Stimulated activated CD4-positive, alpha-beta T cell treated with anti-CD3 and anti-CD28 coated beads, Interleukin-15, amount 100 ng/mL, for 48 hours (primary cell): Measurements from ENCODE around the gene RAD51B.
"Not testable (repeated sequence)": the region's sequence is repeated elsewhere in the genome, so short reads cannot be mapped to it uniquely, and the experiment has no call there.

Experiments used
- DNase-seq, 2 donors: peaks; one replicate each; pipeline ENCODE4 v3.0.0-alpha.2; 2020; ENCODE audit warnings: low read depth in 2 of 2

RAD51B gene

DNA sequence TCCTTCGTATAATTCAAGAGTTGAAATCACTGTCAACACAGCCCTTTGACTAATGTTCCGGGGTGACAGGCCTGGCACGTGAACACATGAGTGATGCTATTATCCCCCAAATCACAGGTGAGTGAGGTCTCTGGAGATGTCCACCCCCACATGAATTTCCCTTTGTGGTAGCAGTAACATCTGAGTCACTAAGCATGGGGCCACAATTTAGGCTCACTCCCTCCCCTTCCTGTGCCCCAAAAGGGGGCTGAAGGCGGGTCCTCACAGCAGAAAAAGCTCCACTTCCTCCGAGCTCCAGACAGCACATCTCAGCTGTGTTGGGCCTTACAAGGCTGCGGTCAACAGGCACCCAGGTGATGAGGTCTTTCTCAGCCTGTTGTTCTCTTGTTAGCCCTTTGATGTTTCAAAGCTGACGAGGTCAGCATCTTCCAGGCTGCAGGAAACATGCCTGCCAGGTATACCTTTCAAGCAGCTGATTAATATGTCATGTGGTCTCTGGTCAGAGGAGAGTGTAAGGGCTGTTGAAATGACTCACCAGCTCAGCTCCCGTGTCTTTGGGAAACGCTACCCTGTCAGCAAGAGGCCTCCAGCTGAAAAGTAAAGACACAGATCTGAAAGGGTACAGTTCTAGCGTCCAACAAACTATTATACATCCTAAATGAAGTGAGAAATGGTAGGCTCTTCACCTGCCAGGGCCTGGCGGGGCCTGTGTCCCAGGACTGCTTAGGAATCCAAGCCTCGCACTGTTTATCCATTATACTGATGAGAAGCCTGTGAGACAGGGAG, 866.0 kb downstream of the RAD51B start:
- DNase-seq: peak; percentile 69 to 74

DNA sequence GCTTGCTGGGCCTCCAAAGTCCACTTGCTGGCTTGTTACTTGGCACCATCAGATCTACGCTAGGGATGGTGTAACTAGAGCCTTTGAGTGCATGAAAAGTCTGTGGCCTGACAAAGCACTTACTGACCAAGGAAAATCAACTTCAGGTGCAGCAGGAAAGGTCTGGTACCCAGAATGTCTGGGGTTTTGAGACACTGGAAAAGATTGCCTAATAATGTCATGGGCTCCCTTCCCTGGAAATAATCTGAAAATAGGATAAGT, 866.6 kb downstream of the RAD51B start:
- no peak for DNase-seq

DNA sequence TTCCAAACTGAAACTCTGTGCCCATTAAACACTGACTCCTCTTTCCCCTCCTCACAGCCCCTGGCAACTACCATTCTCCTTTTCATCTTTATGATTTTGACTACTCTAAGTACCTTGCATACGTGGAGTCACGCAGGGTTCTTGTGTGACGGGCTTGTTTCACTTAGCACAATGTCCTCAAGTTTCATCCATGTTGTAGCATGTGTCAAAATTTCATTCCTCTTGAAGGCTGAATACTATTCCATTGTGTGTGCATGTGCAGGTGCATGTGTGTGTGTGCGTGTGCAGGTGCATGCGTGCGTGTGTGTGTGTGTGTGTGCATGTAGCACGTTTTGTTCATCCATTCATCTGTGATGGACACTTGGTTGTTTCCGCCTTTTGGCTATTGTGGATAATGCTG, 867.1 kb downstream of the RAD51B start:
- DNase-seq: no peak

DNA sequence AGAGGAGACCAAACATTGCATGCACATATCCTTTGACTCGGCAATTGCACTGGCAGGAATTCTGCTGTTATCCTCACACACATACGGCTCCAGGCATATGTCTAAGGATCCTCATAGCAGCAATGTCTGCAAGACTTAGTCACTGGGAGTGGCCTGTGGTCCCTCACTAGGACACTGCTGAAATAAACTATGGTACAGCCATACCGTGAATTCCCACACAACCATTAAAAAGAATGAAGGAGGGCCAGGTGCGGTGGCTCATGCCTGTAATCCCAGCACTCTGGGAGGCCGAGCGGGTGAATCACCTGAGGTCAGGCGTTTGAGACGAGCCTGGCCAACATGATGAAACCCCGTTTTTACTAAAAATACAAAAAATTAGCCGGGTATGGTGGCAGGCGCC, 868.2 kb downstream of the RAD51B start:
- DNase-seq: no peak

DNA sequence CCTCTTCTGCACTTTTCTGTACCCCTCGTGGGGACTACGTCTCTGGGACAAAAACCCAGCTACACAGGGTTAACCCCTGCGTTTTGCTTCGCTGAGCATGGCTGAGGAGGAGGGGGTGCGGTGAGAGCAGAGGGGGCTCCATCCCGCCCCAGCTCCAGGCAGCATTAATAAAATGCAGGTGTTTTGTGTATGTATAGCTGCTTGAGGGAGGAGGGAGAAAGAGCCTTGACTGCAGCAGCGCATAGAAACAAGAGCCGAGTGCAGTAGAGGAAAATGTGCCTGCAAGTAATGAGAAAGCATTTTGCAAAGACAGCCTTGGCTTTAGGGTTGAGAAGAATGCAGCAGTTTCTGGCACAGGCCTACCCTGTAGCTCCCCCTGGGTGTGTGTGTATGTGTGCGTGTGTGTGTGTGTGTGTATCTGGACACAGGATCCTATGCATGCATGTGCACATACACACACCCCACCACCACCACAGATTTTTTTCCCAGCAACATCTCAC, 869.3 kb downstream of the RAD51B start:
- no peak for DNase-seq

DNA sequence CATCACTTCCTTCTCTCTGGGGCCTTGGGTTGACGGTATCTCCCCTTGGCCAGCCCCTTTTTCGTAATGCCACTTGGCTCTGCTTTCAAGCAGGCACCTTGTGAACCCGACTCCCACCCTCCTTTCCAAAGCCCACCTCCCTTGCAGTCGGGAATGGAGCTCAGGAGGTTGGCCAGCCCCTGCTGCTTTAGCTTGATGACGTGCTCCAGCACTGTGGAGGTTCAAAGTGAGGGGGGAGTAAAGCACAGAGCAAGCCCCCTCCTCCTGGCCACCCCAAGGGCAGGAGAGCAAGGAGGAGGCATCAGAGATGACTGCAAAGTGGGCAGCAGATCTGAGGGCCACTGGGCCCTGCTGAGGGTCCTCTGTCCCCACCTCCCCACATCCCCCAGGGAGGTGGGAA, 869.9 kb downstream of the RAD51B start:
- no peak for DNase-seq

DNA sequence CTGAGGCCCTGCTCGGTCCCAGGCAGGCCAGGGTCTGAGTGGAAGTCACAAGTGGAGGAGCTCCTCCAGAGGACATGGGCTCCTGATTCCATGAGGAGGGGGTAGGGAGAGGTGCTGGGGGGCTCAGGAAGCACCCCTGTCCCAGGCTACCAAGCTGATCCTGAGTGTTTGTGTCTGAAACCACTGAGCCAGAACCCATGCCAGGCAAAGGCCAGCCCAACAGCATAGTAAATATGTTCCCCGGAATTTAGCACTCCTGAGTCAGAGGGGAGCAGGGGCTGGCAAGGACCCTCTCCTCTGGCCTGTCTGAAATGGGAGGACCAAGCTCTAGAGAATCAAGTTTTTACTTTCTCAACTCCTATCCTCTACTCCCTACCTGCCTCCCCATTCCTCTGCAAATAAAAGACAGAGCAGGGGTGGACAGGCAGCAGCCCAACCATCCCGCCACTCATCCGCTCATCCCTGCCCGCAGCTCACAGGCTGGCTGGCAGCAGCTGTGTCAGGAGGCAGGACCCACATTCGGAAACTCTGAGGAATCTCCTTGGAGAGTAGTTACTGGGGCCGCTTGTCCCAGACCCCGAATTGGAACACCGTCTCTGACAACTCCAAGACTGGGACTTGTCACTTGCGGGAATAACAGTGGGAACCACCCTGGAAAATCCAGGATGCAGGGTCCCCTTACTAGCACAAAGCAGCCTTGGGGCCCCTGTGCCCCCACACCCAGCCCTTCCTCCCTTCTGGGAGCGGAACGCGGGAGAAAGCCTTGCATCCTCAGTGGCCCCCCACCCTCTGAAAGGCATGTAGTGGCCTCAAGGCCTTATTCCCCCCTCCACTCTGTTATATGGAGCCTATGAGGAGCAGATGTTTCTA, 870.7 kb downstream of the RAD51B start:
- no peak for DNase-seq

DNA sequence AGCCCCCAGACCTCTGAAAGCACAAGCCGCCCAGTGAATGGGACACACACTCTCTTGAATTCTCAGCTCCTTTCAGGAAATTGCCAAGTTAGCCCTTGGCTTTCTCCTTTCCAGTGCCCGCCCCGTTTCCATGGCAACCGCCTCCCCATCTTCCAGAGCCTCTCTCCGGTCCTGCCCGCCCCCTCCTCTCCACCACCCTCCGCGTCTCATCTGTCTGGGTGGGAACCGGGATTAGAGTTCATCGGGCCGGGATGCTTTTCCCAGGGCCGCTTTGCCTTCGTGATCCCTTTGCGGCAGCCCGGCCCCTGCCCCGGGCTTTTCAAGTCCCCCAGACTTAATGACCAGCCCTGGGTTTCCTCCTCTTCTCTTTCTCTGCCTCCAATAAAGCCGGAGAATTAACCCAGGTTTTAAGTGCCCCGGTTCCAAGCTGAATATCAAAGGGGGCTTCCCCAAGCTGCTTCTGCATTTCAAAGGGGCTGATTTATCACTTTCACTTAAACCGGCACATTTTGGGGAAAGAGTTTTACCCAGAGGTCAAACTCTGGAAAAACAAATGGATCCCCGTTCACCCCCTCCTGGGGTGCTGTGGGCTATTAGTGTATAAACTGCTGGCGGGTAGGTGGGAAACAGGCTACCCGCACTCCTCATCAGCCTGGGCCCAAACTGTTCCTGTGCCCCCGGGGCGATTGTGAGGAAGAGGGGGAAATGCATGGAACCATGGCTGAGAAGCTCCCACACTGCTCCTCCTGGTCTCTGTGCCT, 871.6 kb downstream of the RAD51B start:
- no peak for DNase-seq

DNA sequence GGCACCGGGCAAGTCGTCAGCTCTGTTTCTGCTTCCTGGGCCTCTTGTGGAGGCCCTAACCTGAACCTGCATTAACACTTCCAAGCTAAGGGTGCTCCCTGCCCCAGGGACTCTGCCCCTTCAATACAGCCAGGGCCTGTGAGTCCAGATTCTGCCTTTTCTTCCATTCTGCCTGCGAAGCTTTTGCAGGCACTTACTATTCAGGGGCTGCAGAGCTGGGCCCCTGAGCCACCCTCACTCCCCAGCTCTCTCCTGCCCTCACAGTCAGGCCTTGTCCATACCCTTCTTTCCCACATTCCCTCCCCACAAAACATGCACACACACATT, 872.2 kb downstream of the RAD51B start:
- no peak for DNase-seq

DNA sequence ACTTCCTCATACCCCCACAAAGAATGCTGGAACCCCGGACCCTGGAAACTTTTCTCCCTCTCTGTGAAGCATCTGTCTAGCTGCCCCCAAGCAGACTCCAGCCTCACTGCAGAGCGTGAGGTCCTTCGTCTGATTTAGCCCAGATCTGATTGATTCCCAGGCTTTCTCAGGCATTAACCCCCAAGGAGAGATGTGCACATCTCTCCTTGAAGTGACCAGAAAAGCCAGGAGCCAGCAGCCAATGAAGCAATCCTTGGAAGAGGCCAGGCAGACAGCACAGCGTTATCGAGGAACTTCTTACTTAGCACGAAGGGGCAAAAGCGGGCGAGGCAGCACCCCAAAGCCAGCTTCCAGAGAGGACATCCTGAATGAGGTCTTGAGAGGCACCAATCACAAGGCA, 872.6 kb downstream of the RAD51B start:
- DNase-seq: no peak

DNA sequence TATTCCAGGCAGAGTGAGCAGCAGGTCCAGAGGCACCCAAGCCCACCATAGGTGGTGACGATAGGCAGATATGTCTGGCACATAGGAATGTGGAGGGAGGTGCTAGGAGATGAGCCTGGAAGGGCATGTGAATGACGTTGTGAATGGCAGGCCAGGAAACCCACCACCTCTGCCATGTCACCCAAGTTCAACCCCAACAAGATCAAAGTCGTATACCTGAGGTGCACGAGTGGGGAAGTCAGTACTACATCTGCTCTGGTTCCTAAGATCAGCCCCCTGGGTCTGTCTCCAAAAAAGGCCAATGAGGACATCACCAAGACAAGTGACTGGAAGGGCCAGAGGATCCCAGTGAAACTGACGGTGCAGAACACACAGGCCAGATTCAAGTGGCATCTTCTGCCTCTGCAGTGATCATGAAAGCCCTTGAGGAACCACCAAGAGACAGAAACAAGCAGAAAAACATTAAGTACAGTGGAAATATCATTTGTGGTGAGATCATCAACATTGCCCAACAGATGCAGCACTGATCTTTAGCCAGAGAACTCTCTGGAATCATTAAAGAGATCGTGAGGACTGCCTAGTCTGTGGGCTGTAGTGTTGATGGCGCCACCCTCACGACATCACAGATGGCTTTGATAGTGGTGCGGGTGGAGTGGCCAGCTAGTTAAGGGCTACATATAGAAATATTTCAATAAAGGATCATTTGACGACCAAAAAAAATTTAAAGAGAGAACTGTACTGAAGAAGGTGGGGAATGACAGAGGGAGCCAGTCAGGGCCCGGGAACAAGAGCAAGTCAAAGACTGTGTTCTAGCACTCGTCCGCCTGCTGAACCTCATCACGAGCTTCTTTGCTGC, 873.6 kb downstream of the RAD51B start:
- DNase-seq: no peak

DNA sequence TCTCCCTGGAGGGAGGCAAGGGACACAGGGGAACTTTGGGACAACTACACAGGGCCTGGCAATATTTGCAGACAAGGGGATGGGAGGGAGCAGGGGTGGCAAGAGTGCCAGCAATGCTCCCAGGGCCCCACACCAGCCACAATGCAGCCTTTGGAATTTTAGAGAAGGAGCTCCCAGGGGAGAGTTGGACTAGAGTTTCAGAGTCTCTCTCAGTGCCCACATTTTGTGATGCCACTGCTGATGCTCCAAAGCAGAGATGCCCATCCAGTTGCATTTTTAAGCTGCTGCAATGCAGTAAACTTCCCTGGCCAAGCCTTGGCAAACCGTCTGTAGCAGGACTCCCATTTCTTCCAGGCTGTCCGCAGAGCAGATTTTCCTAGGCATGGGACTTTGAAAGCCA, 874.3 kb downstream of the RAD51B start:
- DNase-seq: no peak

DNA sequence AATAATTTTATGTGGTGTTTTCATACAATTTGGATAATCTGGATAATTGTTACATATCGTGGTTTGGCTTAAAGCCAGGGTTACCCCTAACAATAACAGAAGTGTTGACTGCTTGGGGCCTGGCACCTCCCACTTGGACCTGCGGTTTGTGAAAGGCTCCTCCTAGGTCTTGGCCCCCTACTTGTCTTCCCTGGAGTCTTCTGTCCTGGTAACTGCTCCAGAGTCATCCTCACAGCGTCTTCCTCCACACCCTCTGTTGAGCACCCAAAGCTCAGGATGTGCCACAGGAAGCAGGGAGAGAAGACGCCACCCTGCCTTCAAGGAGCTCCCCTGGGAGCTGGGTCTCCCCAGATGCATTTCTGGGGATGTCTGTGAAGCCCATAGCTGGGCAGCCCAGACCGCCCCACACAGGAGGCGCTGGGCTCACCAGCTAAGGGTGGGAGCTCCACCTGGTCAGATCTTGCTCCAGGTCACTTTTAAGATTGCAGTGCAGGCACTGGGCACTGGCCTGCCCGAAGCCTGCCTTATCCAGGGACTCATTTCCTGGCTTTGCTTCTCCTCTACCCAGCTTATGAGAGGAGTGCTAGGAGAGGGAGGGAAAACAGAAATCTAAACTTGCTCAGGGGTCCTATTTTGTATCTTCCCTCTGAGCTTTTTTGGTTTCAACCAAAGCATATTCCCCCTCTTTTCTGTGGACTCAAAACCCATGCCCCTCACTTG, 875.1 kb downstream of the RAD51B start:
- no peak for DNase-seq

DNA sequence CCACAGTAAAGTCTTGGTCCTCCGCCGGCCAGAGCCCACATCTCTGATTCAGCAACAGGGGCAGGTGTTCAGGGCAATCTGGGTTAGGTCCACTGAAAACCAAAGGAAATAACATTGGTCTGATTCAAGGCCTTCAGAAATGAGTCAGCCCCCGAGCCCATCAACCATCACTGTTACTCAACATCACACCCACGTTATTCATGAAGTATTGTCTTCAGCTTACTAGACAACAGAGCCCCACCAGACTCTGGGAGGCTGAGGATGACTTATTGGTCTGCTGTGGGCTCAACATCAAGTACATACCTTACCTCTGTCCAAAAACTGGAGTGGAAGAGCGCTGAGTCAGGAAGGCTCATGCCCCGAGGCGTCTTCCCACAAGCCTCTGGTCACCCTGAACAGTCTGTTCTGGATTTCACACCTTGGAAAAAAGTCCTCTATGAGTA, 875.8 kb downstream of the RAD51B start:
- DNase-seq: peak; percentile 25 to 31

DNA sequence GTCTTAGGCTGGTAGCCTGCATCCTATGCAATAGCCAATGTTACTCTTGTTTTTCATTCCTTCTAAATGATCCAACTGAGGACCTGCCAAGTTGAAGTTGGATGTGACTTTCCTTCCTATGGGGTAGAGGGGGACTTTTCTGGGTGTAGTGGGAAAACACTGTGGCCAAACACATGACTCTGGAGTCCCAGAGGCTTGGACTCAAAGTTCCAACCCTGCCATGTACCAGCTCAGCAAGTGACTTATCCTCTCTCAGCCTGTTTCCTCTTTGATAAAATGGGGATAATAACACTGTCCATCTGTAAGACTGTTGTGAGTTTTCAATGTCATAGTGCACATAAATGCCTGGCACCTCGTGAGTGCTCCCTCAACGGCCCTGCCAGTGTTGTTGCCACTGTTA, 876.3 kb downstream of the RAD51B start:
- DNase-seq: no peak

DNA sequence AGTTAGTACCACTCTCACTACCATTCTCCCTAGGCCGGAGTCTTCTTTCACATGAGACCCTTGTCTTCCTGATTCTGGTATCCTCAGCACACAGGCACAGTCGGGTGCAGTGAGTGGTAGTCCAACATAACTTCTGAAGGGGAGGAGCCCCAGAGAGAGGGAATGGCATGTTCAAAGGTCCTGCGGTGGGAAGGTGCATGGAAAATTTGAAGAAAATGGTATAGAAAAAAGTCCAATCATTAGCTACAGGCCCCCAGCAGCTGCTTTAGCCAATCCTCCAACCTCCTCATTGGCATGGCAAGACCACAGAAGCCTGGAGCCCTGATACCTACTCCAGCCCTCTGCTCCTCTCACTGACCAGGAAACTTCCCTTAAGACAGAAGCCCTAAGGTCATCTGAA, 876.7 kb downstream of the RAD51B start:
- no peak for DNase-seq

DNA sequence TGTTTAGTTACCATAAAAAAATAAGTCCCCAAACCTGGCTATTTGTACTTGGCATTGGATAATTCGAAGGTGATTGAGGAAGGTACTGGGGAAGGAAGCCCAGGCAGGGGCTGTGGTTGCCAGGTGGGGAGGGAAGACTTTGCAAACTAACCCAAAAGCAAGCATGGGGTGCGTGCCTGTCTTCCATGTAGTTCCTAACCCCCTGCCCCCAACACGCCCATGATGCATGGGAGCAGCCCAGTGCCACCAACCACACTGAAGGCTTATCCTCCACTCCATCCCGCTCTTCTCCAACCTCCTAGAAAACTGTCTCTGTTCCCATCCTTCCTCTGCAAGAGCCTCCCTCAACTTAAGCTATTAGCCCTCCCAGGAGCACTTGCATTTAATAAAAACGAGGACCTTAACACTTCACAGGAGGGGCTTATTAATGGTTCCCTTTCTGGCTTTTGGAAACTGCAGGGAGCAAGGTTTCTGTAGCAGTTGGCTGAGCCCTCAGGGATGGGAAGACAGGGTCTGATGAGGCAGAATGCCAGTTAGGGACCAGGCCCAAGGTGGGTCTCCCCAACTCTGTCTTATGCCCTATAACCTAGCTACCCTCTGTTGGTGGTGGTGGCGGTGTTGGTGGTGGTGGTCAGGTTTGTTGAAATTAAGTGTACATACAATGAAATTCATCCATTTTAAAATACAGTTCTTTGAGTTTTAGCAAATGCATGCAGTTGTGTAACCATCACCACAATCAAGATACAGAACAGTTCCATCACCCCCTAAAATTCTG, 877.3 kb downstream of the RAD51B start:
- DNase-seq: no peak

DNA sequence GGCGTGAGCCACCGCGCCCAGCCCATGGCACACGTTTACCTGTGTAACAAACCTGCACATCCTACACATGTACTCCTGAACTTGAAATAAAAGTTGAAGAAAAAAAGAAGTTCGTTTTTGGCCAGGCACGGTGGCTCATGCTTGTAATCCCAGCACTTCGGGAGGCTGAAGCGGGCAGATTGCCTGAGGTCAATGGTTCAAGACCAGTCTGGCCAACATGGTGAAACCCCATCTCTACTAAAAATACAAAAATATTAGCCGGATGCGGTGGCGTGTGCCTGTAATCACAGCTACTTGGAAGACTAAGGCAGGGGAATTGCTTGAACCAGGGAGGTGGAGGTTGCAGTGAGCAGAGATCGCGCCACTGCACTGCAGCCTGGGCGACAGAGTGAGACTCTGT, 879.2 kb downstream of the RAD51B start:
- DNase-seq: not testable (repeated sequence)

DNA sequence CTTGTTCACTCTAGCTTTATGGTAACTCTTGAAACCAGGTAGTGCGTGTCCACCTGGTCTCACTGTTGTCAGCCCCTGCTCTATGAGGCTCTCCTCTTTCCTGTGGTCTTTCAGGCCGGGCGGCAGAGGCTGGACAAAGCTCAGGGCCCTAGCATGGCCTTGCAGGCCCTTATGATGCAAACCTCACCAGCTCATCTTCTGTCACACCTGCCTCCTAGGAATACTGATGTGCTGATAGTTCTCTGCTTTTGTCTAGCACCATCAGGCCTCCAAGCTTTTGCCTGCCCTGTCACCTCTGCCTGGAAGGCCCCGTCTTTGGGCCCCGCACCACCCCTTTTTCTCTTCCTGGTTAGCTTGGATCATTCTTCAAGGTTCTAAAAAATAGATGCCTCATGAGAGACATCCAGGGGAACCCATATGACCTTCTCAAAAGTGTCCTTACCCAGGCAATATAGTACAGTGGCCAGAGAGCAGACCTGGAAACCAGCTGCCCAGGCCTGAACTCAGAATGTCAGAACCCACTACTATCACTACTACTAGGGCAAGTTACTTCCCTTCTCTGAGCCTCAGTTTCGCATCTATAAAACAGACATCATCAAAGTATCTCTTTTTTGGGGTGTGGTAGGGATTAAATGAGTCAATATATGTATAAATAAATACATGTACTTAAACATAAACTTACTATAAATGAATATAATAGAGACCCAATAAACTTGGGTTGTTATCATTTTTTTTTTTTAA, 881.6 kb downstream of the RAD51B start:
- DNase-seq: no peak
